GM12878 (cell line): ENCODE results near the gene RAB28. TPM values are rescaled to one million over a fixed set of nuclear protein-coding genes. Genes with fewer than 3 reads are reported as not detected.
A peak's percentile ranks its signal among the peaks of the same experiment; 100 is the strongest.

Experiments used
- BHLHE40 ChIP-seq, 2 experiments: fragments of 450-650 bp in 1 of 2; IDR thresholded peaks; 2 replicates each; pipeline ENCODE4 v1.6.1; 2011 to 2017; ENCODE audit warnings: low read depth in 2 of 2, borderline replicate concordance in 1 of 2, improper control_type of control experiment in 1 of 2, low read length in 1 of 2, mild to moderate bottlenecking in 1 of 2
- BRCA1 ChIP-seq: IDR thresholded peaks from 2 replicates; pipeline ENCODE4 v1.6.1; 2011; ENCODE audit warnings: low read depth, low read length, improper control_type of control experiment
- CEBPB ChIP-seq, 2 experiments: fragments of 150-350 bp in 1 of 2; IDR thresholded peaks; 2 replicates each; pipeline ENCODE4 v1.6.1; 2012 to 2014; ENCODE audit warnings: low read depth in 2 of 2, low read length in 2 of 2, borderline replicate concordance in 1 of 2, inconsistent platforms in 1 of 2
- CHD2 ChIP-seq: IDR thresholded peaks from 2 replicates; pipeline ENCODE4 v1.6.1; 2011; ENCODE audit warnings: low read depth, low read length, improper control_type of control experiment, borderline replicate concordance
- CHD4 ChIP-seq: fragments of 200-600 bp; sonication (generic); IDR thresholded peaks from 2 replicates; pipeline ENCODE4 v1.6.1; 2016; ENCODE audit warnings: mild to moderate bottlenecking
- DPF2 ChIP-seq: fragments of 450-650 bp; IDR thresholded peaks from 2 replicates; pipeline ENCODE4 v1.6.1; 2017; ENCODE audit warnings: mild to moderate bottlenecking
- ETV6 ChIP-seq, 2 experiments: fragments of 450-650 bp in 1 of 2; IDR thresholded peaks in 1 of 2; conservative IDR thresholded peaks in 1 of 2; 2 replicates each; pipeline ENCODE4 v1.6.1; 2014; ENCODE audit warnings: antibody characterized with exemption in 1 of 2, borderline replicate concordance in 1 of 2, low read depth in 1 of 2, mild to moderate bottlenecking in 1 of 2, moderate library complexity in 1 of 2
- EZH2 ChIP-seq: IDR thresholded peaks from 2 replicates; pipeline ENCODE4 v1.6.1; 2012; ENCODE audit warnings: low read depth, mild to moderate bottlenecking, control low read depth, inconsistent platforms, low read length, borderline replicate concordance; ENCODE audit not compliant: control insufficient read depth
- HDAC6 ChIP-seq: fragments of 200-600 bp; sonication (generic); IDR thresholded peaks from one replicate; pipeline ENCODE4 v1.8.0; 2017; ENCODE audit warnings: antibody characterized with exemption; ENCODE audit not compliant: unreplicated experiment
- HDGF ChIP-seq: fragments of 450-650 bp; IDR thresholded peaks from 2 replicates; pipeline ENCODE4 v1.6.1; 2016; ENCODE audit warnings: antibody characterized with exemption
- IKZF1 ChIP-seq: fragments of 450-650 bp; conservative IDR thresholded peaks from 2 replicates; pipeline ENCODE4 v1.6.1; 2017; ENCODE audit warnings: antibody characterized with exemption, mild to moderate bottlenecking
- NBN ChIP-seq: fragments of 450-650 bp; IDR thresholded peaks from 2 replicates; pipeline ENCODE4 v1.6.1; 2016
- NKRF ChIP-seq: fragments of 450-650 bp; conservative IDR thresholded peaks from 2 replicates; pipeline ENCODE4 v1.6.1; 2017; ENCODE audit warnings: mild to moderate bottlenecking, moderate library complexity
- NR2C1 ChIP-seq: fragments of 450-650 bp; IDR thresholded peaks from 2 replicates; pipeline ENCODE4 v1.6.1; 2017; ENCODE audit warnings: antibody characterized with exemption, mild to moderate bottlenecking, moderate library complexity
- NR2F1 ChIP-seq: fragments of 450-650 bp; conservative IDR thresholded peaks from 2 replicates; pipeline ENCODE4 v1.6.1; 2017; ENCODE audit warnings: mild to moderate bottlenecking
- POLR2AphosphoS2 ChIP-seq: IDR thresholded peaks from 2 replicates; pipeline ENCODE4 v1.6.1; 2011; ENCODE audit warnings: low read depth, mild to moderate bottlenecking, low read length, improper control_type of control experiment, moderate library complexity
- POU2F2 ChIP-seq: IDR thresholded peaks from 3 replicates; pipeline ENCODE4 v1.6.1; 2011; ENCODE audit warnings: low read depth, mild to moderate bottlenecking, low read length, borderline replicate concordance
- RB1 ChIP-seq: fragments of 450-650 bp; formaldehyde crosslinking; IDR thresholded peaks from 2 replicates; pipeline ENCODE4 v1.6.1; 2017; ENCODE audit warnings: mild to moderate bottlenecking, borderline replicate concordance
- SIX5 ChIP-seq: IDR thresholded peaks from 2 replicates; pipeline ENCODE4 v1.6.1; 2011; ENCODE audit warnings: mild to moderate bottlenecking, low read depth, low read length, moderate library complexity; ENCODE audit not compliant: severe bottlenecking
- SPI1 ChIP-seq: IDR thresholded peaks from 2 replicates; pipeline ENCODE4 v1.6.1; 2011; ENCODE audit warnings: low read depth, mild to moderate bottlenecking, low read length, moderate library complexity, borderline replicate concordance; ENCODE audit not compliant: insufficient read depth
- STAT1 ChIP-seq: fragments of 450-650 bp; conservative IDR thresholded peaks from 2 replicates; pipeline ENCODE4 v1.6.1; 2014; ENCODE audit warnings: antibody characterized with exemption, mild to moderate bottlenecking
- TARDBP ChIP-seq: IDR thresholded peaks from 2 replicates; pipeline ENCODE4 v1.6.1; 2016; ENCODE audit warnings: borderline replicate concordance
- ZBTB33 ChIP-seq: fragments of 450-650 bp; IDR thresholded peaks from 2 replicates; pipeline ENCODE4 v1.6.1; 2017; ENCODE audit warnings: mild to moderate bottlenecking
- ZNF24 ChIP-seq: fragments of 450-650 bp; IDR thresholded peaks from 2 replicates; pipeline ENCODE4 v1.6.1; 2017; ENCODE audit warnings: antibody characterized with exemption, mild to moderate bottlenecking
- polyA plus RNA-seq, 11 experiments: library from polyadenylated mRNA; depleted of rRNA in 4 of 11; unstranded in 6 of 11; stranded (reverse) in 5 of 11; fragments of >200 nt; fragmentation: Nextera tagmentation in 4 of 11; fragmentation: Illumina TruSeq in 1 of 11; extraction: Ambion mirVana in 4 of 11; extraction: Trizol in 1 of 11; gene quantifications; 1 replicate in 1 of 11; 2 replicates in 10 of 11; pipeline versions ENCODE4 v1.2.1 to v1.2.3, GENCODE V29; 2011 to 2016; ENCODE audit warnings: inconsistent platforms in 2 of 11, missing spikeins in 2 of 11, low read depth in 1 of 11
- total RNA-seq, 4 experiments: library from RNA; depleted of rRNA in 3 of 4; stranded (reverse); fragments of >200 nt in 3 of 4; fragmentation: Illumina TruSeq in 1 of 4; extraction: Trizol in 1 of 4; gene quantifications; 2 replicates each; pipeline versions ENCODE4 v1.2.1 to v1.2.3, GENCODE V29; 2013 to 2021
- TF ChIP-seq, protein P1 (sequence below): fragments of 450-650 bp; IDR thresholded peaks from 2 replicates; pipeline ENCODE4 v1.6.1; 2016; ENCODE audit warnings: mild to moderate bottlenecking

Gene RAB28
- total and polyA plus RNA-seq, 10 of the 15 experiments (the other 5 are each of a cell fraction or from before 2014, with no cell fraction given) = 5.8 to 29.3 (median 16.9) TPM

GRCh38 chr4:13484122-13484748 lies at the start of gene RAB28 (continued):
- TF ChIP-seq ETV6 (conservative IDR thresholded peaks at IDR 0.05 in 1 of 2, IDR thresholded peaks at IDR 0.05 in 1 of 2; ENCODE audit: borderline replicate concordance in 1 of 2, low read depth in 1 of 2) = no peak
- TF ChIP-seq SIX5 = peak; percentile 32
- TF ChIP-seq ZNF24 = no peak
- no peak for TF ChIP-seq HDGF
- TF ChIP-seq HDAC6 = no peak
- TF ChIP-seq, protein P1, sequence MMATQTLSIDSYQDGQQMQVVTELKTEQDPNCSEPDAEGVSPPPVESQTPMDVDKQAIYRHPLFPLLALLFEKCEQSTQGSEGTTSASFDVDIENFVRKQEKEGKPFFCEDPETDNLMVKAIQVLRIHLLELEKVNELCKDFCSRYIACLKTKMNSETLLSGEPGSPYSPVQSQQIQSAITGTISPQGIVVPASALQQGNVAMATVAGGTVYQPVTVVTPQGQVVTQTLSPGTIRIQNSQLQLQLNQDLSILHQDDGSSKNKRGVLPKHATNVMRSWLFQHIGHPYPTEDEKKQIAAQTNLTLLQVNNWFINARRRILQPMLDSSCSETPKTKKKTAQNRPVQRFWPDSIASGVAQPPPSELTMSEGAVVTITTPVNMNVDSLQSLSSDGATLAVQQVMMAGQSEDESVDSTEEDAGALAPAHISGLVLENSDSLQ = peak; percentile 31
- no peak for TF ChIP-seq POU2F2
- no peak; the same call in 1 of the 2 replicates for TF ChIP-seq STAT1
- TF ChIP-seq DPF2 = peak; percentile 51; the same call in 1 of the 2 replicates
- 0 out of 2 replicates have a peak, but pooled peaks have one; percentile 34 for TF ChIP-seq IKZF1
- no peak for TF ChIP-seq CEBPB (IDR thresholded peaks at IDR 0.05; ENCODE audit: borderline replicate concordance in 1 of 2, low read depth in 2 of 2, low read length in 2 of 2)
- no peak for TF ChIP-seq NKRF
- no peak for TF ChIP-seq CHD4
- no peak for TF ChIP-seq CHD2
- TF ChIP-seq RB1 = peak; percentile 91; the same call in 1 of the 2 replicates
- peak; percentile 86 for TF ChIP-seq NBN
- TF ChIP-seq NR2C1 = 0 out of 2 replicates have a peak, but pooled peaks have one; percentile 32
- peak; percentile 97 for TF ChIP-seq BHLHE40 (IDR thresholded peaks at IDR 0.05; ENCODE audit: borderline replicate concordance in 1 of 2, low read depth in 2 of 2, low read length in 1 of 2)
- no peak for TF ChIP-seq ZBTB33
- no peak for TF ChIP-seq EZH2
- TF ChIP-seq POLR2AphosphoS2 = no peak
- TF ChIP-seq BRCA1 = no peak
- no peak for TF ChIP-seq SPI1
- no peak for TF ChIP-seq TARDBP
- no peak for TF ChIP-seq NR2F1
